HG03432 (cell line): ENCODE results near the gene RTL5.

ENCODE experiments used
- ATAC-seq: cut with Tn5 transposase; IDR thresholded peaks from one replicate; pipeline ENCODE4 v1.9.1; 2021; ENCODE audit warnings: mild to moderate bottlenecking, moderate library complexity; ENCODE audit not compliant: unreplicated experiment

RTL5 gene

DNA sequence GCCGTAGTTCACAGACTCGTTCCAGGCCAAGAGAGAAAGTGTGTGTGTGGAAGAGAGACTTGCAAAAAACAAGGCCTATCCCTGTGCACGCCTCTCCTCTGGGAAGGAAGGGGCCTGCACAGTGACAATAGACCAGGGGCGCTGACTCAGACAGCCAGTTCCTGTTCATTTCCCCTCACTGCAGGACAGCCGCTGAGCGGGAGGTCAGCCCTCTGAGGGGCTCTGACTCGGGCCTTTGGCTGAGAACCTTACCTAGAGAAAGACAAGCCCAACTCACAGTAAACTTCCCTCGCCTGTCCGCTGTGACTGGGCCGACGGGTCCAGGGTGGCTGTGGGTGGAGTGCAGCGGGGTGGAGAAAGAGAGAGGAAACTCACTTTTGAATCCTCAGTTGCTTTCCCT is 52.1 kb downstream of the RTL5 start:
- no peak for ATAC-seq

GRCh38 chrX:72078411-72078810 is 53.3 kb downstream of the RTL5 start:
- ATAC-seq, result no peak
